ENCODE measurements around the gene GPSM3. TPM values are rescaled to one million over a fixed set of nuclear protein-coding genes. Genes with fewer than 3 reads are reported as not detected.
A peak's percentile ranks its signal among the peaks of the same experiment; 100 is the strongest.

The GPSM3 gene
- total and polyA plus RNA-seq, 8 donors, result 3.1 to 41.0 (median 23.9) TPM; not detected in 3

GRCh38 chr6:32151863-32152768 lies 40.3 kb downstream of the GPSM3 start, which contains the start of gene PRRT1:
Gene PRRT1 (minus strand): TSS chr6:32151939. CDS start chr6:32151827, 112 bp downstream.
- intact Hi-C loops (cut with DNase I; ENCODE audit: low total_unique reads), result loop anchor here (5.0 kb wide), 1 partner anchor 35 kb away; no protein-coding TSS in a partner anchor
- H3K27ac ChIP-seq, result peak within 1 kb of the TSS in 4 of 5 donors; percentile 88 to 94 (median 94)
- WGBS, 5 donors, result 31 to 65% (median 47%) methylated on average over 10 to 19 of the region's 24 CpGs
- H3K36me3 ChIP-seq, result peaks cover 8 to 29% (median 20%) of the 10 kb centered on the region in 4 donors
- peaks cover 0 to 34% (median 0%) of the 10 kb centered on the region in 3 donors for H3K27me3 ChIP-seq
- no peaks in the 10 kb centered on the region for H3K9me3 ChIP-seq
- peak in 1 of 2 donors; percentile 59 for DNase-seq
- H3K4me1 ChIP-seq, result peaks cover 37 to 76% (median 66%) of the 10 kb centered on the region in 4 donors
- TF ChIP-seq POLR2A (IDR thresholded peaks at IDR 0.05) (no peak), POLR2AphosphoS5 (IDR thresholded peaks at IDR 0.05) (no peak), CTCF (IDR thresholded peaks at IDR 0.05) (no peak), EP300 (IDR thresholded peaks at IDR 0.05) (no peak)
- H3K4me3 ChIP-seq, result peak within 1 kb of the TSS; percentile 59 to 87 (median 78)

- WGBS, 5 donors, result 43 to 69% (median 61%) methylated on average over 6 to 8 of the region's 8 CpGs
- peak overlapping the region in 4 of 5 donors; percentile 88 to 94 (median 94) for H3K27ac ChIP-seq
- no peaks in the 10 kb centered on the region for H3K9me3 ChIP-seq
- peaks cover 0 to 34% (median 0%) of the 10 kb centered on the region in 3 donors for H3K27me3 ChIP-seq
- TF ChIP-seq POLR2A (IDR thresholded peaks at IDR 0.05) (no peak), CTCF (IDR thresholded peaks at IDR 0.05) (no peak), EP300 (IDR thresholded peaks at IDR 0.05) (no peak), POLR2AphosphoS5 (IDR thresholded peaks at IDR 0.05) (no peak)
- H3K4me1 ChIP-seq, result peaks cover 37 to 71% (median 63%) of the 10 kb centered on the region in 4 donors
- H3K36me3 ChIP-seq, result peaks cover 3 to 21% (median 13%) of the 10 kb centered on the region in 4 donors
- peak in 1 of 2 donors; percentile 38 for DNase-seq
- peak overlapping the region; percentile 59 to 87 (median 78) for H3K4me3 ChIP-seq
- intact Hi-C loops (cut with DNase I; ENCODE audit: low total_unique reads), result loop anchor here (5.0 kb wide), 1 partner anchor 34 kb away; no protein-coding TSS in a partner anchor
Measured at GRCh38 chr6:32151181-32151862, 41.1 kb downstream of the GPSM3 start.

- intact Hi-C loops (cut with DNase I; ENCODE audit: low total_unique reads), result loop anchor here (5.0 kb wide), 1 partner anchor 33 kb away; no protein-coding TSS in a partner anchor
- peak overlapping the region in 3 of 5 donors; percentile 5 to 94 (median 93) for H3K27ac ChIP-seq
- peaks cover 27 to 60% (median 52%) of the 10 kb centered on the region in 4 donors for H3K4me1 ChIP-seq
- H3K36me3 ChIP-seq, result peaks cover 0 to 13% (median 5%) of the 10 kb centered on the region in 4 donors
- DNase-seq, result no peak
- 52 to 63% (median 59%) methylated on average over 40 to 55 of the region's 55 CpGs for whole genome bisulfite sequencing, 5 donors
- H3K4me3 ChIP-seq, result peak overlapping the region; percentile 59 to 87 (median 78)
- H3K9me3 ChIP-seq, result no peaks in the 10 kb centered on the region
- no peak for TF ChIP-seq EP300 (IDR thresholded peaks at IDR 0.05)
- no peak for TF ChIP-seq CTCF (IDR thresholded peaks at IDR 0.05)
- peaks cover 0 to 34% (median 0%) of the 10 kb centered on the region in 3 donors for H3K27me3 ChIP-seq
Measured at GRCh38 chr6:32149932-32150870, 42.2 kb downstream of the GPSM3 start.
